Activated CD4-positive, alpha-beta memory T cell treated with anti-CD3 and anti-CD28 coated beads for 36 hours (primary cell): ENCODE results near the gene EPHB1. TPM values are rescaled to one million over a fixed set of nuclear protein-coding genes. Genes with fewer than 3 reads are reported as not detected.
"Not testable (repeated sequence)": the region's sequence is repeated elsewhere in the genome, so short reads cannot be mapped to it uniquely, and the experiment has no call there.

Experiments used
- CTCF ChIA-PET: fragments of 350-600 bp; sonication (Branson Sonifier 250); formaldehyde crosslinking; loops from one replicate; lab custom pipeline; 2021; ENCODE audit warnings: antibody characterized with exemption, inconsistent platforms; lab: Charles Lee
- POLR2A ChIA-PET: fragments of 350-600 bp; sonication (Branson Sonifier 250); formaldehyde crosslinking; loops from one replicate; lab custom pipeline; 2021; ENCODE audit warnings: antibody characterized with exemption; lab: Charles Lee
- DNase-seq: peaks from one replicate; pipeline ENCODE4 v3.0.0-alpha.2; 2020
- H3K27ac Mint-ChIP-seq: one replicate; pipeline ENCODE4 v1.8.0; 2021; ENCODE audit warnings: mixed read lengths
- H3K27me3 Mint-ChIP-seq: one replicate; pipeline ENCODE4 v1.8.0; 2021; ENCODE audit warnings: mixed read lengths
- H3K36me3 Mint-ChIP-seq: one replicate; pipeline ENCODE4 v1.8.0; 2021; ENCODE audit warnings: mixed read lengths
- H3K4me1 Mint-ChIP-seq: one replicate; pipeline ENCODE4 v1.8.0; 2021; ENCODE audit warnings: low read depth, mixed read lengths
- H3K4me3 Mint-ChIP-seq: one replicate; pipeline ENCODE4 v1.8.0; 2021; ENCODE audit warnings: mild to moderate bottlenecking, mixed read lengths
- H3K9me3 Mint-ChIP-seq: one replicate; pipeline ENCODE4 v1.8.0; 2021; ENCODE audit warnings: mixed read lengths
- intact Hi-C: fragments of 100-400 bp; cut with micrococcal nuclease; formaldehyde crosslinking; loops from one replicate; pipeline ENCODE4 v1.15.1; 2023
- total RNA-seq, 2 experiments: library from RNA; stranded (reverse); gene quantifications; one replicate each; pipeline ENCODE4 v1.2.3, GENCODE V29; 2021

EPHB1 gene
- total RNA-seq, 2 experiments from 2014 or later = 1.3 TPM

- ChIA-PET CTCF (no interaction called here), POLR2A (no interaction called here)
- H3K4me1 Mint-ChIP-seq = no peaks in the 10 kb centered on the region
- H3K4me3 Mint-ChIP-seq = no peak overlapping the region
- no peaks in the 10 kb centered on the region for H3K9me3 Mint-ChIP-seq
- intact Hi-C loops = no loop called here
- no peak for DNase-seq
- peaks cover 3% of the 10 kb centered on the region for H3K27me3 Mint-ChIP-seq
- no peaks in the 10 kb centered on the region for H3K36me3 Mint-ChIP-seq
- H3K27ac Mint-ChIP-seq = no peak overlapping the region
Measured at GRCh38 chr3:135218782-135219181, 423.7 kb downstream of the EPHB1 start.

GRCh38 chr3:135224815-135225362 lies 429.8 kb downstream of the EPHB1 start:
- no peaks in the 10 kb centered on the region for H3K9me3 Mint-ChIP-seq
- intact Hi-C loops = no loop called here
- peaks cover 1% of the 10 kb centered on the region for H3K27me3 Mint-ChIP-seq
- no peaks in the 10 kb centered on the region for H3K4me1 Mint-ChIP-seq
- no peak overlapping the region for H3K4me3 Mint-ChIP-seq
- DNase-seq = no peak
- no peaks in the 10 kb centered on the region for H3K36me3 Mint-ChIP-seq
- no peak overlapping the region for H3K27ac Mint-ChIP-seq
- POLR2A ChIA-PET = no interaction called here
- CTCF ChIA-PET = no interaction called here

GRCh38 chr3:135226057-135226456 lies 431.0 kb downstream of the EPHB1 start:
- CTCF ChIA-PET = no interaction called here
- Mint-ChIP-seq H3K36me3 (no peaks in the 10 kb centered on the region), H3K27me3 (no peaks in the 10 kb centered on the region), H3K4me3 (no peak overlapping the region), H3K27ac (no peak overlapping the region), H3K9me3 (no peaks in the 10 kb centered on the region), H3K4me1 (no peaks in the 10 kb centered on the region)
- POLR2A ChIA-PET = no interaction called here
- DNase-seq = no peak
- intact Hi-C loops = no loop called here

GRCh38 chr3:135228201-135228600 lies 433.1 kb downstream of the EPHB1 start:
- ChIA-PET CTCF (no interaction called here), POLR2A (no interaction called here)
- intact Hi-C loops = no loop called here

GRCh38 chr3:135229018-135229495 lies 434.0 kb downstream of the EPHB1 start:
- POLR2A ChIA-PET = no interaction called here
- H3K27me3 Mint-ChIP-seq = no peaks in the 10 kb centered on the region
- H3K4me1 Mint-ChIP-seq = no peaks in the 10 kb centered on the region

More at GRCh38 chr3:135228201-135228600, 433.1 kb downstream of the EPHB1 start:
- Mint-ChIP-seq H3K27me3 (no peaks in the 10 kb centered on the region), H3K9me3 (no peaks in the 10 kb centered on the region), H3K4me1 (no peaks in the 10 kb centered on the region), H3K36me3 (no peaks in the 10 kb centered on the region), H3K27ac (no peak overlapping the region), H3K4me3 (no peak overlapping the region)
- DNase-seq = no peak

GRCh38 chr3:135231737-135232136 lies 436.7 kb downstream of the EPHB1 start:
- Mint-ChIP-seq H3K36me3 (no peaks in the 10 kb centered on the region), H3K27me3 (no peaks in the 10 kb centered on the region), H3K27ac (no peak overlapping the region), H3K9me3 (no peaks in the 10 kb centered on the region), H3K4me3 (no peak overlapping the region), H3K4me1 (no peaks in the 10 kb centered on the region)
- intact Hi-C loops = no loop called here
- no peak for DNase-seq
- ChIA-PET CTCF (no interaction called here), POLR2A (no interaction called here)

More at GRCh38 chr3:135229018-135229495, 434.0 kb downstream of the EPHB1 start:
- Mint-ChIP-seq H3K4me3 (no peak overlapping the region), H3K36me3 (no peaks in the 10 kb centered on the region), H3K9me3 (no peaks in the 10 kb centered on the region), H3K27ac (no peak overlapping the region)
- CTCF ChIA-PET = no interaction called here
- no peak for DNase-seq
- intact Hi-C loops = no loop called here

- intact Hi-C loops = no loop called here
- DNase-seq = no peak
- no peak overlapping the region for H3K27ac Mint-ChIP-seq
- CTCF ChIA-PET = no interaction called here
- no peaks in the 10 kb centered on the region for H3K36me3 Mint-ChIP-seq
- no peaks in the 10 kb centered on the region for H3K4me1 Mint-ChIP-seq
- no peaks in the 10 kb centered on the region for H3K9me3 Mint-ChIP-seq
- H3K27me3 Mint-ChIP-seq = no peaks in the 10 kb centered on the region
- POLR2A ChIA-PET = no interaction called here
- H3K4me3 Mint-ChIP-seq = no peak overlapping the region
Measured at GRCh38 chr3:135232226-135232625, 437.2 kb downstream of the EPHB1 start.

- DNase-seq, H3K4me3 Mint-ChIP-seq, POLR2A ChIA-PET: not testable (repeated sequence)
Measured at GRCh38 chr3:135233476-135233875, 438.4 kb downstream of the EPHB1 start.

GRCh38 chr3:135235541-135235940 lies 440.5 kb downstream of the EPHB1 start:
- no peak for DNase-seq
- Mint-ChIP-seq H3K9me3 (no peaks in the 10 kb centered on the region), H3K27ac (no peak overlapping the region), H3K4me3 (no peak overlapping the region), H3K36me3 (no peaks in the 10 kb centered on the region), H3K27me3 (no peaks in the 10 kb centered on the region), H3K4me1 (no peaks in the 10 kb centered on the region)
- intact Hi-C loops = no loop called here
- ChIA-PET POLR2A (no interaction called here), CTCF (no interaction called here)

More at GRCh38 chr3:135233476-135233875, 438.4 kb downstream of the EPHB1 start:
- CTCF ChIA-PET, H3K36me3 Mint-ChIP-seq, intact Hi-C loops, H3K9me3 Mint-ChIP-seq, H3K4me1 Mint-ChIP-seq, H3K27me3 Mint-ChIP-seq, H3K27ac Mint-ChIP-seq: not testable (repeated sequence)

- Mint-ChIP-seq H3K36me3 (no peaks in the 10 kb centered on the region), H3K4me3 (no peak overlapping the region), H3K9me3 (no peaks in the 10 kb centered on the region), H3K4me1 (no peaks in the 10 kb centered on the region), H3K27me3 (no peaks in the 10 kb centered on the region), H3K27ac (no peak overlapping the region)
- no peak for DNase-seq
- POLR2A ChIA-PET = no interaction called here
- CTCF ChIA-PET = no interaction called here
- intact Hi-C loops = no loop called here
Measured at GRCh38 chr3:135237371-135238143, 442.5 kb downstream of the EPHB1 start.

- POLR2A ChIA-PET = no interaction called here
- intact Hi-C loops = no loop called here
- DNase-seq = no peak
- Mint-ChIP-seq H3K27me3 (no peaks in the 10 kb centered on the region), H3K27ac (no peak overlapping the region), H3K4me1 (no peaks in the 10 kb centered on the region), H3K4me3 (no peak overlapping the region), H3K9me3 (no peaks in the 10 kb centered on the region), H3K36me3 (no peaks in the 10 kb centered on the region)
- CTCF ChIA-PET = no interaction called here
Measured at GRCh38 chr3:135238236-135238830, 443.3 kb downstream of the EPHB1 start.

GRCh38 chr3:135238871-135239614 lies 444.0 kb downstream of the EPHB1 start:
- H3K4me1 Mint-ChIP-seq = no peaks in the 10 kb centered on the region
- CTCF ChIA-PET = no interaction called here
- no peak for DNase-seq
- H3K36me3 Mint-ChIP-seq = no peaks in the 10 kb centered on the region
- H3K27ac Mint-ChIP-seq = no peak overlapping the region
- no peak overlapping the region for H3K4me3 Mint-ChIP-seq
- POLR2A ChIA-PET = no interaction called here
- intact Hi-C loops = no loop called here
- H3K27me3 Mint-ChIP-seq = no peaks in the 10 kb centered on the region
- no peaks in the 10 kb centered on the region for H3K9me3 Mint-ChIP-seq
